GM21367 (cell line): ENCODE results near the gene HYAL1.
"Not testable (repeated sequence)": the region's sequence is repeated elsewhere in the genome, so short reads cannot be mapped to it uniquely, and the experiment has no call there.

Experiments
- ATAC-seq: cut with Tn5 transposase; IDR thresholded peaks from one replicate; pipeline ENCODE4 v1.9.1; 2021; ENCODE audit not compliant: unreplicated experiment

The HYAL1 gene

GRCh38 chr3:50274371-50275104, 28.8 kb downstream of the HYAL1 start:
- no peak for ATAC-seq

DNA sequence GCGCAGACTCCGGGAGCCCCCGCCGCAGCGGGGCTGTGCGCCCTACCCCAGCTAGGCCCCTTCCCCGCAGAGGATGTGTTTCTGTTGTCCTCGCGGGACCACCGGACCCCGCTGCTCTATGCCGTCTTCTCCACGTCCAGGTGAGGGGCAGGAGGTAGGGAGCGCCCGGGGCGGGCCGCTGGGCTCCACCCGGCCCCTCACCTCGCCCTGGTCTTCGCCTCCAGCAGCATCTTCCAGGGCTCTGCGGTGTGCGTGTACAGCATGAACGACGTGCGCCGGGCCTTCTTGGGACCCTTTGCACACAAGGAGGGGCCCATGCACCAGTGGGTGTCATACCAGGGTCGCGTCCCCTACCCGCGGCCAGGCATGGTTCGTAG, 29.7 kb downstream of the HYAL1 start:
- ATAC-seq = no peak

- ATAC-seq = no peak
Measured at GRCh38 chr3:50272911-50273688, 30.3 kb downstream of the HYAL1 start.

DNA sequence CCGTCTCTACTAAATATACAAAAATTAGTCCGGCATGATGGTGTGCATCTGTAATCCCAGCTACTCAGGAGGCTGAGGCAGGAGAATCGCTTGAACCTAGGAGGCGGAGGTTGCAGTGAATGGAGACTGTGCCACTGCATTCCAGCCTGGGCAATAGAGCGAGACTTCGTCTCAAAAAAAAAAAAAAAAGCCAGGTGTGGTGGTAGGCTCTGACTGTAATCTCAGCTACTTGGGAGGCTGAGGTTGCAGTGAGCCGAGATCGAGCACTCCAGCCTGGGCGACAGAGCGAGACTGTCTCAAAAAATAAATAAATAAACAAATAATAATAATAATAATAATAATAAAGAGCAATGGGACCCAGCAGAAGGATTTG, 30.9 kb downstream of the HYAL1 start:
- not testable (repeated sequence) for ATAC-seq

GRCh38 chr3:50271314-50271936, 31.9 kb downstream of the HYAL1 start:
- no peak for ATAC-seq

DNA sequence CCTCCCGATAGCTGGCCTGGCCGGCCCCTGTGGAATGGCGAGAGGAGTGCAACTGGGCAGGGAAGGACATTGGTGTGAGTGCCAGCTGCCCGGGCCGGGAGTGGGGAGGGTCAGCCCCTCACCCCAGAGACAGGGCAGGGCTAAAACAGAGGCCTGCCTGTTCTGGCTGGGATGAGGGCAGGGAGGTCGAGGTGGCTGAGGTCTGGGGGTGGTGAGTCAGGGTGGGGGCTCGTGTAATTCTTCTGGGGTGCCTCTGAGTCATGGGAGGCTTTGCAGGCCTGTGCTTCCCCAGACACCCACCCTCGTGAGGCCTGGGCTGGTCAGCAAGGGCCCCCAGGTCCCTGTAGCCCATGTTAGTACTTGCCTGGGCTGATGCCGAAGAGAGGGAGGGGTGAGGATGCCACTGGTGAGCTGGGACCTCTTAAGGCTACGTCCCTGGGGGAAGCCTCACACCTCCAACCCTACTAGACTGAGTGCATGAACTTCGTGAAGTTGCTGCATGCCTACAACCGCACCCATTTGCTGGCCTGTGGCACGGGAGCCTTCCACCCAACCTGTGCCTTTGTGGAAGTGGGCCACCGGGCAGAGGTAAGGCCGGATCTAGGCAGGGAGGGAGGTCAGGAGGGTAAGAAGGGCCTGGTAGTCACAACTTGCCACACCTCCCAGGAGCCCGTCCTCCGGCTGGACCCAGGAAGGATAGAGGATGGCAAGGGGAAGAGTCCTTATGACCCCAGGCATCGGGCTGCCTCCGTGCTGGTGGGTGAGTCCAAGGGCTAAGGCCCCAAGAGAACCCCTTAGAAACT, 32.8 kb downstream of the HYAL1 start:
- no peak for ATAC-seq

GRCh38 chr3:50269977-50270413, 33.4 kb downstream of the HYAL1 start:
- ATAC-seq = no peak

DNA sequence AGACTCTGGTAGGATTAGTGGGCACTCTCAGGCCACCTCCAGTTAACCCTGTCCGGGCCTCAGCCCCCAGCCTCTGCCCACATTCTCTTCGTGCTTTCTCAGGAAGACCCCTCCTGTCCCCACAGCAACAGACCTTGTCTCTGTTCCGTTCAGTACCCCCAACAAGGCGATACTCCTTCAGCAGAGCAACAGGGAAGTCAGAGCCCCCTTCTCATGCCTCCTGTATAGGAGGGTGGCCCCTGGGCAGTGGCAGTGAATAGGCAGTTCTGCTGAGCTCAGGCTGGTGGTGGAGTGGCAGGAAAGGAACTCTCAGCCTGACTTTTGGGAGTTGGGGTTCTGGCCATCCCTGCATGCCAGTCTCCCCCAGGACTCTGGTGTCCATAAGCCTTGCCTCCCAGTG, 33.9 kb downstream of the HYAL1 start:
- no peak for ATAC-seq

- ATAC-seq = no peak
Measured at GRCh38 chr3:50268703-50269451, 34.5 kb downstream of the HYAL1 start, which contains the start of gene SEMA3B. Gene SEMA3B (plus strand): TSS chr3:50269147. CDS start chr3:50269241, 94 bp downstream.

GRCh38 chr3:50268276-50268675, 35.1 kb downstream of the HYAL1 start:
- ATAC-seq = no peak

DNA sequence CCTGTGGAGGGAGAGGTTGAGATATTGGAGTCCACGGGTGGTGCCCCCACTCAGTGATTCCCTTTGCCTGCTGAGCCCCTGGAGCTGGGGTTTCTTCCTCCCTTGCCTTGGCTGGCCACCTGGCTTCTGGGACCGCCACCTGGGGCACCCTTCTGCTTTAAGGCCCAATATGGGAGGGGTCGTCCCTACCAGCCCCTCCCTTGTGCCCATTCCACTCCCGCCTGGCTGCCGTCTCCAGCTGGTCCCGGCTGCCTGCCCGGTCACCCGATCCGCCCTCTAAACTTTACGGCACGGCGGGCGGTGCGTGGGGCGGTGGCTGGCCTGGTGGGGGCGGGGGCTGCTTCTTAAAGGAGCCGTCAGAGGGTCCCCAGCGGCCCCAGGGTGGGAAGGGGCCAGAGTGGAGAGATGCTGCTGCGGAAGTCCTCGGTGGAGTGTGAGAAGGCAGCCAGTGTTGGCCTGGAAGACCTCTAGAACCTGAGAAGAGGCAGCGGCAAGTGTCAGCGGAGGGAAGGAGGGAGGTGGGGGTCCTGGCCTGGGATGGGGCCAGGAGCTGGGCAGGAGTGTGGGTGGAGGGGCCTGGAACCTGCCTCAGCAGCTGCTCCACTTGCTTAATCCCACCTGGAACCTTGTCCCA, 36.0 kb downstream of the HYAL1 start:
- ATAC-seq = no peak

- ATAC-seq = no peak
Measured at GRCh38 chr3:50266836-50267235, 36.5 kb downstream of the HYAL1 start.

GRCh38 chr3:50266017-50266416, 37.4 kb downstream of the HYAL1 start:
- ATAC-seq = no peak

- ATAC-seq = no peak
Measured at GRCh38 chr3:50265571-50265970, 37.8 kb downstream of the HYAL1 start.

- no peak for ATAC-seq
Measured at GRCh38 chr3:50264964-50265485, 38.3 kb downstream of the HYAL1 start.

DNA sequence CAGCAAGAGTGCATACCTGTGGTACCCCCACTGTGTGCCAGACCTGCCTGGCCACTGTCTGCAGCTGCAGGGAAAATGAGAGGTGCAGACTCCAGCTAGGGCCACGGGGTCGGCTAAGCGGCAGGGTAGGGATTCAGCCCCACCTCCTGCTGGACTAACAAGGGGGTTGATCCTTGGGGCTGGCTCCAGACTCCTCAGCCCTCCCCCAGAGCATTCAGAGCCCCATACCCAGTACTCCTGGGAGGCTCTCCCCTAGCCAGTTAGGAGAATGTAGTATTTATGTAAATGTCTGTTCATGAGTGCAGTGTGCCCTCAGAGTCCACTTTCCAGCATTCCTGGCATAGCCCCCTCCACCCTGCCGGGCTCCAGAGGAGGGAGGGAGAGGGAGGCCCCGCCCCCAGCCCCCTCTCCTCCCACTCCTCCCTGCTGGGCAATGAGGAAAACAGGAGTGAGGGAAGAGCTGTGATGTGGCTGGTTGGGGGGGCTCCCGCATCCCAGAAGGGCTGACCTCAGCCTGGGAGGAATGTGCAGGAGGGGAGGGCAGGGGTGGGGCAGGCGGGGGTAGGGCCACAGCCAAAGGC, 38.9 kb downstream of the HYAL1 start:
- no peak for ATAC-seq

DNA sequence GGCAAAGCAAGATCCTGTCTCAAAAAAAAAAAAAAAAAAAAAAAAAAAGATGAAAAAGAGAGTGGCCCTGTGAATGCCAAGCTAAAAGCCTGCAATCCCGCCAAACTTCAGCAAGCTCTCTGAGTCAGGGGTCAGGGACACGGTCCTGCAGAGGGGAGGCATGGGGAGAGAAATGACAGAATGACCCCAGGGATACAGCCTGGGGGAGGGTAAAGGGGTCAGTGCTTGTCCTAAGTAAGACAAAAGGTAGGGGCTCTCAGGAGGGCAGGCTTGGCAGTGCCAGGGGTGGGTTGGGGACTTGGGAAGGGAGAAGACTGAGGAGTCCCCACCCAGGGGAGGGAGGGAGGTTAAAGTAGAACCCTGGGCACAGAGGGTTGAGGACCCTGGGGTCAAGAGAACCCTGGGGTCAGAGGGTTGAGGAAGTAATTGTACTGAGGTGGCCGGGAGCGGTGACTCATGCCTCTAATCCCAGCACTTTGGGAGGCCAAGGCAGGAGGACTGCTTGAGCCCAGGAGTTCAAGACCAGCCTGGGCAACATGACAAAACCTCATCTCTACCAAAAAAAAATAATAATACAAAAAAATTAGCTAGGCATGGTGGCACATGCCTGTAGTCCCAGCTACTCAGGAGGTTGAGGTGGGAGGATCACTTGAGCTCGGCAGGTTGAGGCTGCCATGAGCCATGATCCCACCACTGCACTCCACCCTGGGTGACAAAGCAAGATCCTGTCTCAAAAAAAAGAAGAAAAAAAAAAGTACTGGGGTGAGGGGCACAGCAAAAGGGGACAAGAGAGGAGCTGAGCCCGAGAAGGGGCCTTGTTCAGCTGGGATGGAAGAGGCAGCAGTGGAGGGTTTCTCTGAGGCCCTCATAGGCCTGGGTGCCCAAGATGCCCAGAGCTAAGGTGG, 39.6 kb downstream of the HYAL1 start:
- ATAC-seq = no peak

- no peak for ATAC-seq
Measured at GRCh38 chr3:50262778-50263177, 40.6 kb downstream of the HYAL1 start.
